ENCODE measurements around the gene KIF2C. TPM values are rescaled to one million over a fixed set of nuclear protein-coding genes. Genes with fewer than 3 reads are reported as not detected.
"Not testable (repeated sequence)": the region's sequence is repeated elsewhere in the genome, so short reads cannot be mapped to it uniquely, and the experiment has no call there.

The KIF2C gene
- total RNA-seq, 1 donor from 2014 or later, result 21.3 TPM

DNA sequence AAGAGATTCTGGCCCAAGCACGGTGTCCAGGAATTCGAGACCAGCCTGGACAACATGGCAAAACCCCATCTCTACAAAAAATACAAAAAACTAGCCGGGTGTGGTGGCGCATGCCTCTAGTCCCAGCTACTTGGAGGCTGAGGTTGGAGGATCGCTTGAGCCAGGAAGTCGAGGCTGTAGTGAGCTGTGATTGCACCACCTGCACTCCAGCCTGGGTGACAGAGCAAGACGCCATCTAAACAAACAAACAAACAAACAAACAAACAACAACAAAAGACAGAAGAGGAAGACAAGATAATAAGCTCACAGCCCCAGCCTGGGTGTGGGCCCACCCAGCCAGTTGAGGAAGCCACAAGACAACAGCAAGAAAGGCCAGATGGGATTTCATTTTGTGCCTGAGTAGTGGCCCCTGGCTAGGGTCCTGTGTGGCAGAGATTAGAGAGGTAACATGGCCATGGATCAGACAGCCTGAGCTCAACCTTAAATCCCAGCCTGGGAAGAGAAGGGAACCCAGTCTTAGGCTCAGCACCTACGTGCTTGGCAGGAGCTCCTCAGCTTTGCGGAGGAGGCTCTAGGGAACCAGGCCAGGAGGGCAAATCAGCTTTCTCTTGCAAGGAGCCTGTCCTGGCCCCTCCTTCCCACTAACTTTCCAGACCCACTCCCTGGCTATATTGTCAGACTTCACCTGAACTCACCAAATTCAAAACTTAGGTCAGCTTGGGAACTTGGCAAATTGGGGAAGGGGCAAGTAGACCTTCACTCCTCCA is 53.3 kb downstream of the KIF2C start:
- no peak for DNase-seq (ENCODE audit: low read depth in 2 of 2)

DNA sequence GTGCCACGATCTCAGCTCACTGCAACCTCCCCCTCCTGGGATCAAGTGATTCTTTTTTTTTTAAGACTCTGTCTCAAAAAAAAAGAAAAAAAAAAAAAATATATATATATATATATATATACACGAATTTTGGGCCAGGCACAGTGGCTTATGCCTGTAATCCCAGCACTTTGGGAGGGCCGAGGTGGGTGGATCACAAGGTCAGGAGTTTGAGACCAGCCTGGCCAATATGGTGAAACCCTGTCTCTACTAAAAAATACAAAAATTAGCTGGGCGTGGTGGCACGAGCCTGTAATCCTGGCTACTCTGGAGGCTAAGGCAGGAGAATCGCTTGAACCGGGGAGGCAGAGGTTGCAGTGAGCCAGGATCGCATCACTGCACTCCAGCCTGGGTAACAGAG is 58.2 kb downstream of the KIF2C start:
- DNase-seq (ENCODE audit: low read depth in 2 of 2), result not testable (repeated sequence)

DNA sequence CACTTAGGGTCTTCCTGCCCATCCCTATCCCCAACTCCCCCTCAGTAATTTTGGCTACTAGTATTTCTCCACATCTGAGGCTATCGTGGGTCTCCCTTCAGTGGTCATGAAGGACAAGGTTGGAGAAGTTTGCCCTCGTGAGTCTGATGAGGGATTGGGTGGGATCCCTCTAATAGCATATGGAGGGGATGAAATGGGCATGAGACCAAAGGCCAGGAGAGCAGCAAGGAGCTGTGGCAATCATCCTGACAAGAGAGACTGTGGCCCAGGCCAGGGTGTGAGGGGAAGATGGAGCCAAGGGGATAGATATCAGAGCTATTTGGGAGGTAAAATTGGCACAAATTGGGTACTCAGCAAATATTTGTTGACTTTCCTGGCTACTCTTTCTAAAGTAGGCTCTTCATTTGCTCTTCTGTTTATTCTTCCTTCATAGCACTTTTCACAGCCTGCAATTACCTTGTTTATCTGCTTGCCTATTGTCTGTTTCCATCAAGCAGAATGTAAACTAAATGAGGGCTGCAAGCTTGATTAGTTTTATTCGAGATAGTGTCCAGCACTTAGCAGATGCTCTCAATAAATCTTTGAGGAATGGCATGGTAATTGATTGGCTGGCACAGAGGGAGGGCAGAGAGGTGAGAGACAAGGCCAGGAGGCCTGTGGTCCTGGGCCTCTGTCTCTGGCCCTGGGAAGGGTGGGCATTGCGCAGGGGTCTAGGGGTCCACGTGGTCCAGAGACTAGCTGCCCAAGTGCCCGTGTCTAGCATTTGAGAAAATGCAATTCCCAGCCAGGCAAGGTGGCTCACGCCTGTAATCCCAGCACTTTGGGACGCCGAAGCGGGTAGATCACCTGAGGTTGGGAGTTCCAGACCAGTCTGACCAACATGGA is 59.1 kb downstream of the KIF2C start:
- DNase-seq (ENCODE audit: low read depth in 2 of 2), result no peak

DNA sequence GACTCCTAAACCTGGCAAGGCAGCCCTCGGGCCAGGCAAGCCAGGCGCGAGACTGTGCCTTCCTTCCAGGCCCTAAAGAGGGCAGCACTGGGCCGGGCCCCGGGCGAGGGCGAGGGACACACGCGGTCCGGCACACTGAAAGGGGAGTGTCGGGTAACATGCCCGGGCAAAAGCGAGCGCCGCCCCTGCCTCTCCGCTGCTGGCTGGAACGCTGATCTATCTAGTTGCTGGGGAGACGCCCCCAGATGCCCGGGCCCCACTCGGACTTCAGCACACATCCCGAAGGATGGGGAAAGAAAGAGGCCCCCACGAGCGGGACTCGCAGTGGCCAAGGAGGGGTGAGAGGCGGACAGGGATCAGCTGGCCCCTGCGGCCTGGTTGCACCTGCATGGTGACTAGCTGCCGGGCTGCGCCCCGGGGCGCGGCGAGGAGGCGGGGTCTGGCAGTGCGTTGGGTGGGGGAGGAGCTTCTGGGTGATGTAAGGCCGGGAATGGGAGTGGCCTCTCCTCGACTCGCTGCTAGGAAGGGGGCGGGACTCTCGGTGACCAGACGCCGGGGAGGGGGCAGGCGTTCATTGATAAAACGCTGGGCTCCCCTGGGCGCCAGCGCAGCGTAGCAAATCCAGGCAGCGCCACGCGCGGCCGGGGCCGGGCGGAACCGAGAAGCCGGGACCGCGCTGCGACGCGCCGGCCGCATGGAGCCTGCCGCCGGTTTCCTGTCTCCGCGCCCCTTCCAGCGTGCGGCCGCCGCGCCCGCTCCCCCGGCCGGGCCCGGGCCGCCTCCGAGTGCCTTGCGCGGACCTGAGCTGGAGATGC is 60.3 kb downstream of the KIF2C start, which contains the start of gene PLK3:
Gene PLK3, plus strand, starts transcription at position 608 of the 815 bp plus-strand sequence. Its CDS starts 87 bp downstream, at position 695.
- peak; percentile 96 to 99 for DNase-seq (ENCODE audit: low read depth in 2 of 2)

DNA sequence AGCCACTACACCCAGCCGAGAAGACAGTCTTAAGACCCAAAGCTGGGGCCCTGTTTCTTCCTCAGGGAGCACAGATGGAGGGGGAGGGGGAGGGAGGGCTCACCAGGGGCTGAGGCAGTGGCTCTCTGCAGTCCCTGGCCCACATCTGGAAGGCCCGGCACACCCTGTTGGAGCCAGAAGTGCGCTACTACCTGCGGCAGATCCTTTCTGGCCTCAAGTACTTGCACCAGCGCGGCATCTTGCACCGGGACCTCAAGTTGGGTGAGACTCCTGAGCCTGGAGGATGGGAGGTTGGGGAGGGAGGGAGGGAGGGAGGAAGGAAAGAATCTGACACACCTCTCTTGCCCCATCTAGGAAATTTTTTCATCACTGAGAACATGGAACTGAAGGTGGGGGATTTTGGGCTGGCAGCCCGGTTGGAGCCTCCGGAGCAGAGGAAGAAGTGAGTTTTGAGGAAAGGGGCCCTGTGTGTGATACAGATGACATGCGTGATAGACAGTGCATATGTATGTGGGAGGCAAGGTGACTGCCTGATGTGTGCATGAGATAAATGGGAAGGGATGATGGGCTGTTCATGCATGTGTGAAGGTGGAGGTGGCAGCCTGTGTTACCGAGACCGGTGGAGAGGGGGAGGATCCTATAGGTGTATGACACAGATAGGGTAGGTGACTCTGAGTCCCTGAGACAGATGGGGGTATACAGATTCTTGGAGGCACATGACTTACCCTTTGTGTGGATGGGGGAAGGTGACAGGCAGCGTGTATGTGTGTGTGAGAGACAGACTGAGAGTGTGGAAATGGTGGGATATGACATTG is 62.1 kb downstream of the KIF2C start:
- DNase-seq (ENCODE audit: low read depth in 2 of 2), result no peak

DNA sequence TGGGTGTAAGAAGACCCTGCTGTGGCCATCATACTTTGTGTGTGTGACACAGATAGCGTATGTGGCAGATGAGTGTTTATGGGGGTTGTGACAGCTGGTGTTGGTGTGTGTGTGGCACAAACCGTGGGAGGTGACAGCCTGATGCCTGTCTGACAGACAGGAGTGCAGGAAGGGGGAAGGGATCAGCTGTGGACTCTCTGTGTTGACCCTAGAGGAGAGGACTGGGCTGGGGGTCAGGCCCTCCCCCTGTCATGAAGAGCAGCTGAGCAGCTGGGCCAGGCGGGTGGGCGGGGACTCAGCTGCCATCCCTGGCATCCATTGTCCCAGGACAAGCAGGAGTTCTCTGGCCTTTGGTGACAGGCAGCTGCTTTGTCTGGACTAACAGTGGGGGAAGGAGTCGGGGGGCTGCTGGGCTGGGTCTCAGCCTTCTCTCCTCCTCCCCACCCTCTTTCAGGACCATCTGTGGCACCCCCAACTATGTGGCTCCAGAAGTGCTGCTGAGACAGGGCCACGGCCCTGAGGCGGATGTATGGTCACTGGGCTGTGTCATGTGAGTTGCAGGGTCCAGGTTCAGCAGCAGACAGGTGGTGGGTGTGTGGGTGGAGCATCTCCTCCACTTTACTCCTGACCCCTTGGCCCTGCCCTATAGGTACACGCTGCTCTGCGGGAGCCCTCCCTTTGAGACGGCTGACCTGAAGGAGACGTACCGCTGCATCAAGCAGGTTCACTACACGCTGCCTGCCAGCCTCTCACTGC is 62.8 kb downstream of the KIF2C start:
- DNase-seq (ENCODE audit: low read depth in 2 of 2), result peak in 1 of 2 donors; percentile 36

DNA sequence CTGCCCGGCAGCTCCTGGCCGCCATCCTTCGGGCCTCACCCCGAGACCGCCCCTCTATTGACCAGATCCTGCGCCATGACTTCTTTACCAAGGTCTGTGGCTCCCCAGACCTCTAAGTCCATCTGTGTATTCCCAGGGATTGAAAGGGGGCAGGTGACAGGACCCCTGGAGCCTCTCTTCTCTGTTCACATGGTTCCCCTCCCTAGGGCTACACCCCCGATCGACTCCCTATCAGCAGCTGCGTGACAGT is 63.4 kb downstream of the KIF2C start:
- no peak for DNase-seq (ENCODE audit: low read depth in 2 of 2)

DNA sequence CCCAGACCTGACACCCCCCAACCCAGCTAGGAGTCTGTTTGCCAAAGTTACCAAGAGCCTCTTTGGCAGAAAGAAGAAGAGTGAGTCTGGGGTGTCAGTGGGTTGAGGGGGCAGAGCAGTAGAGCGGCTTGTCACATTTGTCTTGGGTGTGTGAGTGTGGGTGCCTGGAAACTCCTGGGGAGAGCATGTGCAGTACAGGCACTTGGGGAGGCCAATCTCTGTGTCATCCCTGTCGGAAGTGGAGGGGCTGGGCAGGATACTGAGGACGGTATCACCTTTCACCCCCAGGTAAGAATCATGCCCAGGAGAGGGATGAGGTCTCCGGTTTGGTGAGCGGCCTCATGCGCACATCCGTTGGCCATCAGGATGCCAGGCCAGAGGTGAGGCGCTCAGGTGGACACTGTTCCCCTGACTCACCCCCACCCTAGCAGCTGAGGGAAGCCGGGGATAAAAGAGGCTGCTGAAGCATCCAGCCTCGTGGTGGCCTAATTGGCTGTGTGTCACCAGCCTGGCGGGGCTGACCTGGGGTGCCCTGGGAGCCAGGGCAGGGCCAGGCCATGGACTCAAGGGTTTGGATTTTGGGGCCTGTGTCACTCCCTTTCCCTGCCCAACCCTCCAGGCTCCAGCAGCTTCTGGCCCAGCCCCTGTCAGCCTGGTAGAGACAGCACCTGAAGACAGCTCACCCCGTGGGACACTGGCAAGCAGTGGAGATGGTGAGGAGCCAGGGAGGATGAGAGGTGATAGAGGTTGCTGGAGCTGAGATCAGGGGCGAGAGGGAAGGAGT is 63.9 kb downstream of the KIF2C start:
- DNase-seq (ENCODE audit: low read depth in 2 of 2), result no peak

DNA sequence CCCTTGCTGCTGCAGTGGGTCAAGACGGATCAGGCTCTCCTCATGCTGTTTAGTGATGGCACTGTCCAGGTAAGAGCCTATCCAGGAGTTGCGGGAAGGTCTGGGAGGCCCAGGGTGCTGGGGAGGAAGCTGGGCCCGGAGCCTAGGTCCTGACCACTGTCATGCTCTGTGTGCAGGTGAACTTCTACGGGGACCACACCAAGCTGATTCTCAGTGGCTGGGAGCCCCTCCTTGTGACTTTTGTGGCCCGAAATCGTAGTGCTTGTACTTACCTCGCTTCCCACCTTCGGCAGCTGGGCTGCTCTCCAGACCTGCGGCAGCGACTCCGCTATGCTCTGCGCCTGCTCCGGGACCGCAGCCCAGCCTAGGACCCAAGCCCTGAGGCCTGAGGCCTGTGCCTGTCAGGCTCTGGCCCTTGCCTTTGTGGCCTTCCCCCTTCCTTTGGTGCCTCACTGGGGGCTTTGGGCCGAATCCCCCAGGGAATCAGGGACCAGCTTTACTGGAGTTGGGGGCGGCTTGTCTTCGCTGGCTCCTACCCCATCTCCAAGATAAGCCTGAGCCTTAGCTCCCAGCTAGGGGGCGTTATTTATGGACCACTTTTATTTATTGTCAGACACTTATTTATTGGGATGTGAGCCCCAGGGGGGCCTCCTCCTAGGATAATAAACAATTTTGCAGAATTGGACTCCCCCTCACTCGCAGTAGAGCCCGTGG is 65.8 kb downstream of the KIF2C start:
- DNase-seq (ENCODE audit: low read depth in 2 of 2), result no peak

DNA sequence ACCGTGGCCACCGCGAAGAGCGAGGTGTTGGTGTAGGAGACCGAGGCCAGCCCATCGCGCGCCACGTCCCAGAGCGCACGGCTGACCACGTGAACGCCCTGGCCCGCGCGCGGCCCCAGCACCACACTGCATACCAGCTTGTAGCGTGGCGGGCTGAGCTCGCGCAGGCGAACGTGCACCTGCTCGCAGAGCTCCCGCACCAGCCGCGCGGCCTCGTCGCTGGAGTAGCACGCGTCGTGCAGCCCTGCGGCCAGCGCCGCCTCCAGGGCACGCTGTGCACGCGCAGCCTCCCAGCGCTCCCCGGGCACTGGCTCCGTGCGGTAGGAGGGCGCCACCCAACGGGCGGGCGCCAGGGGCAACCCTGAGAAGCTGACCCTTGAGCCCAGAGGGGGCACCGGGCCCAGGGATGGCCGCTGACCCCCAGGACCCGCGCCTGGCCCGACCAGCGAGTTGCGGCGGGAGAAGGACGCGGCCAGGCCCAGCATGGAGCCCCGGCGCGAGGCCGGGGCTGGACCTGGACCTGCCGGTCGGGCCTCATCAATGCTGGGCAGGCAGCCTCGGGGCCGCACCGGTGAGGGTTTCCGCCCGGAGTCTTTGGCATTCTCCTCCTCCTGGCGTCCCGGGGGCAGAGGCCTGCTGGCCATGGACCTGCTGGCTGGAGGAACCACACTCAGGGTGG is 66.5 kb downstream of the KIF2C start:
- no peak for DNase-seq (ENCODE audit: low read depth in 2 of 2)

DNA sequence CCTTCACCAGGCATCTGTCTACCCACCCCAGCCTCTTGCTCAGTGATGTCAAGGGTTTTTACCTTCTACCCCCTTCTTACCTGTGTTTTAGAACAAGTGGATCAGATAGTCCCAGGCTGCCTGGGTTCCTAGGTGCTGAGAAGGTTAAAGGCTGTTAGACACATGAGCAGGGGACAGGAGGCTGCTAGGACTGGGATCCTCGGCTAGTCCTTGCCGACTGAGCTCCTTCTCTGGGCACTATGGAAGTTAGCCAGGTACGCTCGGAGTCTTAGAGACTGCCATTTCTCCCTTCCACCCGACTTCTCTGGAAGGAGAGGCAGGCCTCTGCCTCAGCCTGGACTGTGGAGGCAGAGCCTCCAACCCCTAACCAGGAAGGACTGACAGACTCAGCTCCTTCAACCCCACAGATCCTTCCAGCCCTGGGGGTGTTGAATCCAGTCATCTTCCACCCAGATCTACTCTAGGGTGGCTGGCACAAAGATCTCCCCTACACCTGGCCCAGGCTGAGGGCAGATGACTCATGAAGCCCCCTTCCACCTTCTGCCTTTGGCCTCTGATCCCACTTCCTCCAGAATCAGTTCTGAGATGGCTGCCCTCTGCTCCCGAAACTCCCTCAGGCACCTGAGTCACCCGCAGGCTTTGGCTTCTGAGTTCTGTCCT is 67.2 kb downstream of the KIF2C start, which contains the start of gene DYNLT4:
Gene DYNLT4, minus strand, starts transcription at position 648 of the 660 bp plus-strand sequence. CDS start 683 bp downstream, outside the sequence.
- no peak for DNase-seq (ENCODE audit: low read depth in 2 of 2)

DNA sequence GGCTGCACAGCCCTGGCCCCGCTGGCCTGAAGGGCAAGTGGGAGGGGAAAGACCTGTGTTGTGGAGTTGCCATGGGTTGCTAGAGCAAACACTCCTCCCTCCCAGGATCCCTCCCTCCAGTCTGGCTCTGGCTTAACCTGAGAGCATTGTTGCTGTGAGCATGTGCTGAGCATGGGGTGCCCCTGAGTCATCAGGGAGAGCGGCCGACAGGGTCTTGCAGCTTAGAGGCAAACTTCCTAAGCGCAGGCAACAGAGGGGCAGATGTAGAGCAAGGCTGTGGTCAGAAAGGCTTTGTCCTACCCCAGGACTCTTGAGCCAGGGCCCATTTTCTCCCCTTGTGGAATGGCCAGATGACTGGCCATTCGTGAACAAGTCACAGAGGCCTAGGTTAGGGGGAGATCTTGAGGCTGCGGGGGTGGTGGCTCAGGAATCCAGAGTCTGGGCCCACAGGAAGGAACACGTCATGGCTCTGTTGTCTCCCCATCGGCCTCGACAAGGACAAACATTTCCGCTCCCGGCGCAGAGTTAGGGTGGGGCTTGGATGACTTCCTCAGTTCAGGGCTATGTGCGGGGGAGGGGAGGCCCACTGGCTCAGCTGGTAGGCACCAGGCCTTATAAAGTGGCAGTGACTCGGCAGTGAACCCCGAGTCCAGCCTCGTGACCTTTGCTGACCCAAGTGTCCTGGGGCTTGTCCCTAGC is 67.9 kb downstream of the KIF2C start:
- peak; percentile 100 for DNase-seq (ENCODE audit: low read depth in 2 of 2)

DNA sequence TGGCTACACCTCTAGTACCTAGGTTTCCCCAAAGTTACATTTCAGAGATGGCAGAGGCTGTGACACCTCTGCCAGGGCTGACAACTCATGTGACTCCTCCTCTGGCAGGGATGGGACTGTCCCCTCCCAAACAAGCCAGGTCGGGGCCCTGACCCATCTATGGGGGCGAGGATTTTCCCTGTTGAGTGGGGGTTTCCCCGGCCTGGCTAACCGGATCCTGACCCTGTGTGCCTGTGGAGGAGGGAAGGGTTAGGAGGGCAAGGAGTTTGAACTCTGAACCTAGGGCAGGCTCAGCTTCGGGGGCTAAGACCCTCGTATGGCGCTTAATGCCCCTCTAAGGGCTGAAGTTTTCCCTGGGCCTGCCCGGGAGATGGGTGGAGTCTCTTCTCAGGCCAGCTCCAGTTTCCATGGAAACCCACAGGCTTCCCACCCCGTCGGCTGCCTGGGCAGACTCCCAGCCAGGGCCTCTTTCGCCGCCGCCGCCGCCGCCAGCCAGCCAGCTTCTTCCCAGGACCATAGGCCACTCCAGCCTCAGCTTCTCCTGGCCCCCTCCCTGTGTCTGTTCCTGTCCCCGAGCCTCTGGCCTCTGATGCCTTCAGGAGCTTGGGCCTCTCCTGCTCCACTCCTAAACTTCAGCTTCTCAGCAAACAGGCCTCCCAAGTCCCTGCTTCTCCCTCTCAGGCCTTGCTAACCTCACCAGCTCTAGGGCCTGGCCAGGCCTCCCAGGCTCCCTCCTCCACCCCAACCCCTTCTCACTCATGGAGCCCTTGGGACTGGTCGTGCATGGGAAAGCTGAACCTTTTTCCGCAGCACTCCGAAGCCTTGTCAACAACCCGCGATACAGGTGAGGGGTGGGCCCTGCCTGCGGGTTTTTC is 68.7 kb downstream of the KIF2C start, which contains the start of gene BTBD19:
Gene BTBD19, plus strand, starts transcription at position 461 of the 875 bp plus-strand sequence. Its CDS starts 298 bp downstream, at position 759.
- peak; percentile 82 to 95 for DNase-seq (ENCODE audit: low read depth in 2 of 2)

DNA sequence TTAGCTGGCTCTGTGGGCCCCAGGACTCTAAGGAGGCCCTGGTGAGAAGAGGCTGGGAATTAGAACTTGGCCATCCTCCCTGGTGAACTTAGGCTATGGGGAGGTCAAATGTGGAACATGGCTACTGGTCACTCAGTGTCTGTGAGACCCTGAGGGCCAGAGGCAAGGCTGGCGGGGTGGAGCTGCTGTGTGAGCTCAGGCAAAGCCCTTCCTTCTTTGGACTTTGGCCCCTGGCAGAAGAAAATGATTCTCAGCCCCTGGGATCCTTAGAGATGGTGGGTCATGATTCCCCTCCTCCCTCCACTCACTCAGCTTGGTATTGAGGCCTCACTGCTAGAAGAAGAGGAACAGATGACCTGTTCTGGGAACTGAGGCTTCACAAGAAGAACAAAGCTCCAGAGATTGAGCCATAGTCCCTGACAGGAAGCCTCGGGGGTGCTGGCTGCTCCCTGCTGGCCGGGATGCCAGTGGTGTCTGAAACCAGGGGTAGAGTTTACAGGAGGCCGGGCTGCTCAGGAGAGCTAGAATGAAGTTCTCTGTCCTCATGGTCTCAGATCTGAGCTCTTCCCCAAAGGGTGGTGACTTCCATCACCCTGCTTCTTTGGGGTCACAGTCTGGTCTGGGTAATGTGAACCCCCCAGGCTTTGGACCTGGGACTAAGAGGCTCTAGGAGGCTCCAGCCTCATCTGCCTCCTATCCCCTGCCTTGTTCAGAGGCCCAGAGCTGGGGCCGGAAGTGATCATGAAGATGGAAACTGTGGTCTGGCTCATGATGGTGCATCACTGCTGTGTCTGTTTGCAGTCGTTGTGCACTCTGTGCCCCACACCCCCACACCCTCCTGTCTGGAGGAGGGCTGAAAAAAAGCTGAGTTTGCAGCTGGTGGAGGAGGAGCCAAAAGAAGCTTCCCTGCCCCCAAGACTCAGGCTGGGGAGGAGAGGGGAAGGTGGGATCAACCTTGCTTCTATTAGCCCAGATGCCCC is 69.6 kb downstream of the KIF2C start:
- DNase-seq (ENCODE audit: low read depth in 2 of 2), result peak in 1 of 2 donors; percentile 59

Measured in dermis microvascular lymphatic vessel endothelial cell (primary cell).